Measurements from ENCODE around the gene C13orf42.

DNA sequence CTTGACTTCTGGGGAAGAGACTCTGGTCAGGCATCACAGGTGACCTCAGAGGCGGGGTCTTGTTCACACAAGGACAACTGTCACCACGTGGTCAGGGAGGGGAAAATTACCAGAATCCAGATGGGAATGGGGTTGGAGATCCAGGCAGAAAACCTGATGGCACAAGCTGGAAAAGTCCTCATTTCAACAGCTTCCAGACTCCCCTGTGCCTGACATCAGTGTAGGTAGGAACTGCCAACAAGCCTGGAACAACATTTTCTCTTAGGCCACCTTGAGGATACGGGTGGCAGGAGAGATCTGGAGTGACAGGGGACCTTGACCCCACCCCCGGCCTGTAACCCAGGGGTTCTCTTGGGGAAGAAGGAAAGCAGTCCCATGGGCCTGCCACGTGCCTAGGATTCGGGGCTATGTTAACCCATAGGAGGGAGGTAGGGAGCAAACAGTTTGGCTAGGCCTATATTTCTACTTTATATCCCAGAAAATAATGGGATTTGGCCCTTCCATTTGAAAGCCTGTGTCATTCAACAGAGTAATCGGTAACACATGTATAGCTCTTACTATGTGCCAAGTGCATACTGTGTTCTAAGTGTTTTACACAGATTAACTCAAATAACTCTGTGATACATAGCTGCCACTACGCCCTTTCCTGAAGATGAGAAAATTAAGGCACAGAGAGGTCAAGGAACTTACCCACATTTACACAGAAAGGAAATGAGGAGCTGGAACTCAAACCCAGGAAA, 44.9 kb upstream of the C13orf42 start:
- no peak for TF ChIP-seq CHD4 (IDR thresholded peaks at IDR 0.05)
- no peak for TF ChIP-seq POLR2AphosphoS5 (IDR thresholded peaks at IDR 0.05; ENCODE audit: low read length)
- no peak for TF ChIP-seq ZSCAN29 (IDR thresholded peaks at IDR 0.05)

Data from GM12878 (cell line).